Gastrocnemius medialis (tissue), 4 donors: ENCODE results near the gene KBTBD6. TPM values are rescaled to one million over a fixed set of nuclear protein-coding genes. Genes with fewer than 3 reads are reported as not detected.

ENCODE experiments used
- ATAC-seq, 2 donors: fragments of 150-250 bp; one replicate each; pipeline ENCODE4 v1.9.1; 2016
- DNase-seq, 2 donors: peaks; one replicate each; pipeline ENCODE4 v3.0.0-alpha.2; 2019
- H3K27ac ChIP-seq, 4 donors: fragments of 200-600 bp; sonication (generic); 1 replicate in 1 of 4; 2 replicates in 3 of 4; pipeline ENCODE4 v1.5.1; 2016 to 2018; ENCODE audit warnings: mild to moderate bottlenecking in 2 of 4, moderate library complexity in 1 of 4
- H3K27me3 ChIP-seq, 3 donors: fragments of 200-600 bp; sonication (generic) in 2 of 3; 1 replicate in 1 of 3; 2 replicates in 2 of 3; pipeline versions ENCODE4 v1.5.1 to v1.6.0; 2016 to 2019; ENCODE audit warnings: mild to moderate bottlenecking in 1 of 3, moderate library complexity in 1 of 3
- H3K36me3 ChIP-seq, 2 donors: fragments of 200-600 bp; sonication (generic) in 1 of 2; one replicate each; pipeline ENCODE4 v1.5.1; 2017 to 2018
- H3K4me1 ChIP-seq, 2 donors: fragments of 200-600 bp; sonication (generic) in 1 of 2; one replicate each; pipeline ENCODE4 v1.5.1; 2016 to 2017; ENCODE audit warnings: mild to moderate bottlenecking in 2 of 2
- H3K4me3 ChIP-seq, 4 donors: fragments of 200-600 bp; sonication (generic) in 3 of 4; 1 replicate in 1 of 4; 2 replicates in 3 of 4; pipeline ENCODE4 v1.5.1; 2016 to 2019; ENCODE audit warnings: mild to moderate bottlenecking in 2 of 4
- H3K9me3 ChIP-seq, 3 donors: fragments of 200-600 bp; sonication (generic) in 2 of 3; 1 replicate in 1 of 3; 2 replicates in 2 of 3; pipeline ENCODE4 v1.5.1; 2016 to 2019
- POLR2A ChIP-seq, 2 donors: fragments of 450-650 bp; IDR thresholded peaks; one replicate each; pipeline ENCODE4 v1.6.1; 2017; ENCODE audit warnings: antibody characterized with exemption in 2 of 2, mild to moderate bottlenecking in 2 of 2, moderate library complexity in 2 of 2
- in situ Hi-C, 4 donors: fragments of 200-750 bp; cut with MboI; loops; one replicate each; pipeline versions ENCODE4 v1.15.0 to v1.8.0; 2017; ENCODE audit warnings: low sequenced_read_pairs in 4 of 4
- intact Hi-C: fragments of 100-400 bp; cut with DNase I; formaldehyde crosslinking; loops from one replicate; pipeline ENCODE4 v1.15.1; 2023; ENCODE audit warnings: low total_unique reads
- total RNA-seq, 4 donors: library from RNA; depleted of rRNA; stranded (reverse); fragments of >200 nt; gene quantifications; one replicate each; pipeline versions ENCODE4 v1.1.0 to v1.2.3, GENCODE V29; 2016
- TF ChIP-seq, protein P1 (sequence below), 5 experiments: fragments of 450-650 bp in 3 of 5; fragments of 200-600 bp in 2 of 5; sonication (generic) in 2 of 5; IDR thresholded peaks in 4 of 5; conservative IDR thresholded peaks in 1 of 5; 1 replicate in 4 of 5; 2 replicates in 1 of 5; pipeline ENCODE4 v1.5.1; 2016 to 2019; ENCODE audit warnings: antibody characterized with exemption in 5 of 5, mild to moderate bottlenecking in 3 of 5, moderate library complexity in 3 of 5

KBTBD6 gene, protein sequence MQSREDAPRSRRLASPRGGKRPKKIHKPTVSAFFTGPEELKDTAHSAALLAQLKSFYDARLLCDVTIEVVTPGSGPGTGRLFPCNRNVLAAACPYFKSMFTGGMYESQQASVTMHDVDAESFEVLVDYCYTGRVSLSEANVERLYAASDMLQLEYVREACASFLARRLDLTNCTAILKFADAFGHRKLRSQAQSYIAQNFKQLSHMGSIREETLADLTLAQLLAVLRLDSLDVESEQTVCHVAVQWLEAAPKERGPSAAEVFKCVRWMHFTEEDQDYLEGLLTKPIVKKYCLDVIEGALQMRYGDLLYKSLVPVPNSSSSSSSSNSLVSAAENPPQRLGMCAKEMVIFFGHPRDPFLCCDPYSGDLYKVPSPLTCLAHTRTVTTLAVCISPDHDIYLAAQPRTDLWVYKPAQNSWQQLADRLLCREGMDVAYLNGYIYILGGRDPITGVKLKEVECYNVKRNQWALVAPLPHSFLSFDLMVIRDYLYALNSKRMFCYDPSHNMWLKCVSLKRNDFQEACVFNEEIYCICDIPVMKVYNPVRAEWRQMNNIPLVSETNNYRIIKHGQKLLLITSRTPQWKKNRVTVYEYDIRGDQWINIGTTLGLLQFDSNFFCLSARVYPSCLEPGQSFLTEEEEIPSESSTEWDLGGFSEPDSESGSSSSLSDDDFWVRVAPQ
- total RNA-seq, result 1 to 10 TPM; 3.7 to 6.1 (median 5.3) TPM

- Histone ChIP-seq H3K27me3 (no peaks in the 10 kb centered on the region), H3K4me1 (peaks cover 47 to 50% of the 10 kb centered on the region in 2 donors), H3K27ac (peak within 1 kb of the TSS; percentile 92 to 94 (median 94)), H3K9me3 (no peaks in the 10 kb centered on the region), H3K36me3 (no peaks in the 10 kb centered on the region), H3K4me3 (peak within 1 kb of the TSS; percentile 81 to 88 (median 83))
- in situ Hi-C loops (loop anchor here (5.0 to 10.0 kb wide), 5 partner anchors 52 to 132 kb away; partner anchors contain the start of genes KBTBD7 (in 1 of the 4) and MTRF1 (in 1 of the 4)), intact Hi-C loops (loop anchor here (1.0 to 5.0 kb wide), 4 partner anchors 62 to 362 kb away; partner anchors contain the start of genes KBTBD7, MRPS31 and NAA16)
- DNase-seq (peak; percentile 95 to 96), ATAC-seq (peak; percentile 97)
- peak; percentile 65 to 72 for TF ChIP-seq POLR2A (IDR thresholded peaks at IDR 0.05)
- TF ChIP-seq, protein P1, sequence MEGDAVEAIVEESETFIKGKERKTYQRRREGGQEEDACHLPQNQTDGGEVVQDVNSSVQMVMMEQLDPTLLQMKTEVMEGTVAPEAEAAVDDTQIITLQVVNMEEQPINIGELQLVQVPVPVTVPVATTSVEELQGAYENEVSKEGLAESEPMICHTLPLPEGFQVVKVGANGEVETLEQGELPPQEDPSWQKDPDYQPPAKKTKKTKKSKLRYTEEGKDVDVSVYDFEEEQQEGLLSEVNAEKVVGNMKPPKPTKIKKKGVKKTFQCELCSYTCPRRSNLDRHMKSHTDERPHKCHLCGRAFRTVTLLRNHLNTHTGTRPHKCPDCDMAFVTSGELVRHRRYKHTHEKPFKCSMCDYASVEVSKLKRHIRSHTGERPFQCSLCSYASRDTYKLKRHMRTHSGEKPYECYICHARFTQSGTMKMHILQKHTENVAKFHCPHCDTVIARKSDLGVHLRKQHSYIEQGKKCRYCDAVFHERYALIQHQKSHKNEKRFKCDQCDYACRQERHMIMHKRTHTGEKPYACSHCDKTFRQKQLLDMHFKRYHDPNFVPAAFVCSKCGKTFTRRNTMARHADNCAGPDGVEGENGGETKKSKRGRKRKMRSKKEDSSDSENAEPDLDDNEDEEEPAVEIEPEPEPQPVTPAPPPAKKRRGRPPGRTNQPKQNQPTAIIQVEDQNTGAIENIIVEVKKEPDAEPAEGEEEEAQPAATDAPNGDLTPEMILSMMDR (IDR thresholded peaks at IDR 0.05 in 4 of 5, conservative IDR thresholded peaks at IDR 0.05 in 1 of 5), result no peak
Observed at GRCh38 chr13:41132512-41133152, at the start of gene KBTBD6. Gene KBTBD6 (minus strand): TSS chr13:41132802. CDS start chr13:41132511, 291 bp downstream.

GRCh38 chr13:41182231-41182630, 49.6 kb upstream of the KBTBD6 start:
- in situ Hi-C loops, result loop anchor here in 2 of 4 donors (10.0 kb wide), 1 partner anchor 47 kb away; the partner anchor contains the start of gene KBTBD6 (in 2 of the 2)
- TF ChIP-seq, protein P1 (IDR thresholded peaks at IDR 0.05 in 4 of 5, conservative IDR thresholded peaks at IDR 0.05 in 1 of 5), result no peak
- no peak for TF ChIP-seq POLR2A (IDR thresholded peaks at IDR 0.05)
- ATAC-seq (no peak), DNase-seq (no peak)
- Histone ChIP-seq H3K4me3 (no peak overlapping the region), H3K9me3 (no peaks in the 10 kb centered on the region), H3K36me3 (no peaks in the 10 kb centered on the region), H3K4me1 (peaks cover 0 to 5% of the 10 kb centered on the region in 2 donors), H3K27ac (no peak overlapping the region), H3K27me3 (no peaks in the 10 kb centered on the region)
- intact Hi-C loops, result no loop called here

GRCh38 chr13:41179593-41180250, 47.1 kb upstream of the KBTBD6 start:
- H3K4me3 ChIP-seq, result no peak overlapping the region
- no peak overlapping the region for H3K27ac ChIP-seq
- in situ Hi-C loops (loop anchor here in 2 of 4 donors (10.0 kb wide), 1 partner anchor 45 kb away; the partner anchor contains the start of gene KBTBD6 (in 2 of the 2)), intact Hi-C loops (no loop called here)
- no peaks in the 10 kb centered on the region for H3K36me3 ChIP-seq
- H3K9me3 ChIP-seq, result no peaks in the 10 kb centered on the region
- H3K27me3 ChIP-seq, result no peaks in the 10 kb centered on the region
- TF ChIP-seq, protein P1 (IDR thresholded peaks at IDR 0.05 in 4 of 5, conservative IDR thresholded peaks at IDR 0.05 in 1 of 5), result no peak
- no peak for TF ChIP-seq POLR2A (IDR thresholded peaks at IDR 0.05)
- DNase-seq (no peak), ATAC-seq (no peak)
- no peaks in the 10 kb centered on the region for H3K4me1 ChIP-seq

DNA sequence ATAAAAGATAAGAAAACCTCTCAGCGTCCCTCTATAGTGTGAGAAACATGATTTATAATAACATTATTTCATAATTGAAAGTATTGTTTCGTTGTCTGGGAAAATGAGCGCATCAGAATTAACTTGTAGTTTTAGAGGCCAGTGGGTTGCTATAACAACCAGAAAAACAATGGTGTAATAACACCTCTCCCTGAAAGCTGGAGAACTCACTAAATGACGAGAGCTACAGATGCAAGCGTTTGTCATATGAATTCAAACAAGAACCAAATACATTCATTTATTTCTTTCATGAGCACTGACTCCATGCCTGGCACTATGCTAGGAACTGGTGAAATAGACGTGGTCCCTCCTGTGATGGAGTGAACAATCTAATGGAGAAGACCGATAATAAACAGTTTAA, 45.4 kb upstream of the KBTBD6 start:
- ATAC-seq, result no peak
- intact Hi-C loops, result no loop called here
- no peaks in the 10 kb centered on the region for H3K4me1 ChIP-seq
- in situ Hi-C loops, result no loop called here
- H3K4me3 ChIP-seq, result no peak overlapping the region
- DNase-seq, result no peak
- no peaks in the 10 kb centered on the region for H3K36me3 ChIP-seq
- TF ChIP-seq, protein P1 (IDR thresholded peaks at IDR 0.05 in 4 of 5, conservative IDR thresholded peaks at IDR 0.05 in 1 of 5), result no peak
- TF ChIP-seq POLR2A (IDR thresholded peaks at IDR 0.05), result no peak
- H3K27ac ChIP-seq, result no peak overlapping the region
- no peaks in the 10 kb centered on the region for H3K27me3 ChIP-seq
- no peaks in the 10 kb centered on the region for H3K9me3 ChIP-seq
